Left lung (tissue), 10 donors: ENCODE data around the gene DIS3. TPM values are rescaled to one million over a fixed set of nuclear protein-coding genes. Genes with fewer than 3 reads are reported as not detected.
"Not testable (repeated sequence)": the region's sequence is repeated elsewhere in the genome, so short reads cannot be mapped to it uniquely, and the experiment has no call there.

Experiments
- ATAC-seq: fragments of 200-7000 bp; cut with Tn5 transposase; one replicate; pipeline ENCODE4 v1.9.1; 2020; ENCODE audit warnings: moderate library complexity
- DNase-seq, 4 donors: peaks; one replicate each; pipeline ENCODE4 v3.0.0-alpha.2; 2013 to 2020
- H3K27ac ChIP-seq, 2 donors: fragments of 200-600 bp; sonication (generic) in 1 of 2; one replicate each; pipeline versions ENCODE4 v1.5.0 to v1.8.0; 2020 to 2021
- H3K27me3 ChIP-seq, 2 donors: fragments of 200-600 bp; sonication (generic) in 1 of 2; one replicate each; pipeline versions ENCODE4 v1.5.0 to v1.8.0; 2020 to 2021
- H3K36me3 ChIP-seq, 2 donors: fragments of 200-600 bp; sonication (generic) in 1 of 2; one replicate each; pipeline versions ENCODE4 v1.5.0 to v1.8.0; 2020 to 2021
- H3K4me1 ChIP-seq, 2 donors: fragments of 200-600 bp; one replicate each; pipeline ENCODE4 v1.8.0; 2021
- H3K4me3 ChIP-seq, 2 donors: fragments of 200-600 bp; sonication (generic) in 1 of 2; one replicate each; pipeline versions ENCODE4 v1.5.0 to v1.8.0; 2020 to 2021; ENCODE audit warnings: mild to moderate bottlenecking in 1 of 2
- H3K9me3 ChIP-seq, 2 donors: fragments of 200-600 bp; sonication (generic) in 1 of 2; one replicate each; pipeline versions ENCODE4 v1.5.0 to v1.8.0; 2020 to 2021
- CTCF ChIP-seq, 2 donors: fragments of 200-600 bp; sonication (generic) in 1 of 2; IDR thresholded peaks; one replicate each; pipeline versions ENCODE4 v1.5.0 to v1.8.0; 2021; ENCODE audit warnings: antibody characterized with exemption in 2 of 2
- intact Hi-C, 2 donors: fragments of 100-400 bp; cut with DNase I; formaldehyde crosslinking; loops; one replicate each; pipeline versions ENCODE4 v1.11.2 to v1.14.2; 2022
- polyA plus RNA-seq, 6 donors: library from polyadenylated mRNA; unstranded; fragments of 120-200 nt; gene quantifications; one replicate each; pipeline ENCODE4 v1.2.1, GENCODE V29; 2013; ENCODE audit not compliant: insufficient read length in 6 of 6
- total RNA-seq, 2 donors: library from RNA; stranded (reverse); fragmentation: NEBNext Ultra II Directional; extraction: Animal tissue kit (Norgen Biotek cat#: 25700); gene quantifications; one replicate each; pipeline ENCODE4 v1.2.1, GENCODE V29; 2021
- donor health status: DM: no; HTN: yes; CAD: no.
- donor health status: DM: no; HTN: no; CAD: no.

DIS3 gene
- total and polyA plus RNA-seq, 8 donors: 25.3 to 39.8 (median 34.7) TPM

DNA sequence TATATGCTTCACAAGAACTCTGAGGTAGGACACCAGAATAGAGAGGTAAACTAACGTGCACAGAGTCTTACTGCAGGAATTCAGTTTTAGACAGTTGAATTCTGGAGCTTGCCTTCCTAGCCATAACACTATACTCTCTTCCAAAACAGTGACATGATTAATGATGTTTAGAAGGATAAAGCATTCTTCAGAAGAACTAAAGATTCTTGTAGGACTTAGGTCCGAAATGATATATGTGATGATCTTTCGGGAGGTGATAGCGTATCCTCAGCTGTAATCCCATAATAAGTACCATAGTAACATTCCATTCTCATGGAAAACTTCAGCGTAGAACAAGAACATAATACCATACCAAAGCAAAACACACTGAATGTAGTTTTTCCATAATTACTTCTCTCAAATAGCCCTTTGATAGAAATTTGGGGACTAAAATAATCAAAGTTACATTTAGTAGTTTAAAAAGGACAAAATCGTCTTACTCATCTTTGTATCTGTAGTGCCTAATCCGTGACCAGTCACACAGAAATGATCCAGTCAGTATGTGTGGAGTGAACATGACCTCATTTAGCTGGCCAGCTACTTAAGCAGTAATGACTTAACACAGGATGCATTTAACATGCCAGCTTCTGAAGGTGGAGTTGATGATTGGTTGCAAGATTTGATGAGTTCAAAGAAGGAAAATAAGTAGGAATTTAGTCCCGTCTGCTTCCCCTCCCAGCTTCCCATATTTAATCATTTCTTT is 38.6 kb upstream of the DIS3 start:
- TF ChIP-seq CTCF (IDR thresholded peaks at IDR 0.05): no peak
- Histone ChIP-seq H3K4me1 (no peaks in the 10 kb centered on the region), H3K27me3 (no peaks in the 10 kb centered on the region), H3K9me3 (no peaks in the 10 kb centered on the region), H3K27ac (no peak overlapping the region), H3K36me3 (peaks cover 0 to 21% of the 10 kb centered on the region in 2 donors), H3K4me3 (no peak overlapping the region)
- no peak for ATAC-seq
- intact Hi-C loops: no loop called here
- DNase-seq: no peak

DNA sequence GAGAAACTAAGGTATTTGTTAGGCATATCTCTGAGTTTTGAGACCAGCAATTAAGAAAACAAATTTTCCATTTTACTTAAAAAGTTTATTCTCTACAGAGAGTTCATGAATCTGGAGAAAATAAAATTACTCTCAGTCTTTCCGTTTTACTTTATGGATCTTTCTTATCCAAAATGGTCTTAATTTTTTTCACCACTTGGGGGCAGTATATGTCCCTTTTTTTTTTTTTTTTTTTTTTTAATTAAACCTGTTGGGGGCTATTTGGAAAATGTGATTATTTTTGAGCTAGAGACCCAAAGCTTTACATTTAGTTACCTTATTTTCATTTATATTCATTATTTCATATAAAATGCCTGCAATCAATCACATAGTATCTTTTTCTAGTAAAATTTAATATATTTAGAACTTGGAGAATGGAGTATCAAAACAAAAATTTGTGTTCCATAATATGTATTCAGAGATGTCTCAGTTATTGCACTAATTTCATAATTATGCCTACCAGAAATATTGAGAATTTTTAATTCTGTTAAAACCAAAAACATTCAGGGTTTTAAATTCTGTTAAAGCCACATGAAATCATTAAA is 27.3 kb upstream of the DIS3 start:
- Histone ChIP-seq H3K9me3 (peaks cover 0 to 3% of the 10 kb centered on the region in 2 donors), H3K4me3 (no peak overlapping the region), H3K27ac (no peak overlapping the region), H3K4me1 (peaks cover 0 to 9% of the 10 kb centered on the region in 2 donors), H3K36me3 (no peaks in the 10 kb centered on the region), H3K27me3 (no peaks in the 10 kb centered on the region)
- TF ChIP-seq CTCF (IDR thresholded peaks at IDR 0.05): peak; percentile 50 to 63
- DNase-seq (no peak), ATAC-seq (peak; percentile 39)
- intact Hi-C loops: no loop called here

DNA sequence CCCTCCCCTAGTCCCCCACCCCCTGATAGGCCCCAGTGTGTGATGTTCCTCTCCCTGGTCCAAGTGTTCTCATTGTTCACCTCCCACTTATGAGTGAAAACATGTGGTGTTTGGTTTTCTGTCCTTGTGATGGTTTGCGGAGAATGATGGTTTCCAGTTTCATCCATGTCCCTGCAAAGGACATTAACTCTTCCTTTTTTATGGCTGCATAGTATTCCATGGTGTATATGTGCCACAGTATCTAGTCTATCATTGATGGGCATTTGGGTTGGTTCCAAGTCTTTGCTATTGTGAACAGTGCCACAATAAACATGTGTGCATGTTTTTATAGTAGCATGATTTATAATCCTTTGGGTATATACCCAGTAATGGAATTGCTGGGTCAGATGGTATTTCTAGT is 24.8 kb upstream of the DIS3 start:
- DNase-seq, H3K4me1 ChIP-seq, H3K36me3 ChIP-seq, ATAC-seq, H3K4me3 ChIP-seq, H3K27ac ChIP-seq, intact Hi-C loops, H3K9me3 ChIP-seq, H3K27me3 ChIP-seq: not testable (repeated sequence)

DNA sequence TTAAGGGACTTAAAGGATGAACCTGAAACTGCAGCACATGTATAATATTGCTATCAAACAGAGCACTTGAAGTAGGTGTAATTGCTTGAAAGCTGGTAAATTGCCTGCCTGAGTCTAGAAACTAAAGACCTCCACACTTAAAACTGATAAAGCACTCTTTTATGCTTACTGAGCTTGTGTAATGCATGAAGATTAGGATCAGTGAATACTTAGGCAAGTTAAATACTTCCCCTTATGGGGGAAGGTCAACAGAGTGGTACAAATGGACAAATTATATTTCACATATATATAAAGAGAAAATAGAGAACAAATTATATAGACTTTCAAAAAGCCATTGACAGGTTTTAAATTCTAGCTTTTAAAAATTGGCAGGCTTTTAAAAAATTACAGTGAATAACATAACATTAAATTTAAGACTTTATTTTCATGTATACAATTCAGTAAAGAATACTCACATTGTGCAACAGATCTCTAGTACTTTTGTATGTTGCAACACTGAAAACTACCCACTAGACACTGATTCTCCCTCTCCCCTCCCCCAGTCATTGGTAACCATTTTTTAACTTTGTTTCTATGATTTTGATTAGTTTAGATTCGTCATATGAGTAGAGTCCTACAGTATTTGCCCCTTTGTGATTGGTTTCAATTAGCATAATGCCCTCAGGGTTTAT is 24.1 kb upstream of the DIS3 start:
- Histone ChIP-seq H3K4me3 (no peak overlapping the region), H3K4me1 (peaks cover 0 to 9% of the 10 kb centered on the region in 2 donors), H3K9me3 (peaks cover 0 to 3% of the 10 kb centered on the region in 2 donors), H3K36me3 (no peaks in the 10 kb centered on the region), H3K27ac (peak overlapping the region in 1 of 2 donors; percentile 39), H3K27me3 (no peaks in the 10 kb centered on the region)
- TF ChIP-seq CTCF (IDR thresholded peaks at IDR 0.05): no peak
- ATAC-seq (peak; percentile 58), DNase-seq (no peak)
- intact Hi-C loops: no loop called here

DNA sequence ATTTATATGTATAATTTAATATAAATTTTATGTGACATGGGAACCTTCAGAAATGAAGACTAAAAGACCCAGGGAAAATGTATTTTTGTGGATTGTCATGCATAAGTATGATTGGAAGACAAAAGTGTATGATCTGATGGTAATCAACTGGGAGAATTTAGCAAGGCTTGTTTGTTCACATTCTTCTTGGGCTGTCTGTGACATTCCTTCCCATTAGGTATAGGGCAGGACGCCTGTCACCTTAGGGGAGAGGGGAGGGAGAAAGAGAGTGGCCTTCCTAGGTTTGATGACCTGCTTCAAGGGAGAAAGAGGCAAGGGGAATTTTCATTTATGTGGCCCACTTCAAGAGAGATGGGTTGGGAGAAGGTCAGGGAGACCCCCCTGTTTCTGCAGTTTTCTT is 22.6 kb upstream of the DIS3 start:
- H3K9me3 ChIP-seq: peaks cover 0 to 3% of the 10 kb centered on the region in 2 donors
- H3K4me1 ChIP-seq: peaks cover 0 to 9% of the 10 kb centered on the region in 2 donors
- no peak overlapping the region for H3K4me3 ChIP-seq
- peaks cover 0 to 9% of the 10 kb centered on the region in 2 donors for H3K36me3 ChIP-seq
- H3K27ac ChIP-seq: no peak overlapping the region
- no peaks in the 10 kb centered on the region for H3K27me3 ChIP-seq
- DNase-seq: no peak
- TF ChIP-seq CTCF (IDR thresholded peaks at IDR 0.05): no peak
- no peak for ATAC-seq
- intact Hi-C loops: no loop called here
